GM19468 (cell line): Measurements from ENCODE around the gene ADPRH.
A peak's percentile ranks its signal among the peaks of the same experiment; 100 is the strongest.
"Not testable (repeated sequence)": the region's sequence is repeated elsewhere in the genome, so short reads cannot be mapped to it uniquely, and the experiment has no call there.

ENCODE experiments used
- ATAC-seq: cut with Tn5 transposase; IDR thresholded peaks from one replicate; pipeline ENCODE4 v1.9.1; 2021; ENCODE audit warnings: mild to moderate bottlenecking, moderate library complexity, moderate number of reproducible peaks; ENCODE audit not compliant: unreplicated experiment; ENCODE audit errors: extremely low read depth

ADPRH gene

GRCh38 chr3:119594929-119595328 lies 15.6 kb downstream of the ADPRH start:
- not testable (repeated sequence) for ATAC-seq

DNA sequence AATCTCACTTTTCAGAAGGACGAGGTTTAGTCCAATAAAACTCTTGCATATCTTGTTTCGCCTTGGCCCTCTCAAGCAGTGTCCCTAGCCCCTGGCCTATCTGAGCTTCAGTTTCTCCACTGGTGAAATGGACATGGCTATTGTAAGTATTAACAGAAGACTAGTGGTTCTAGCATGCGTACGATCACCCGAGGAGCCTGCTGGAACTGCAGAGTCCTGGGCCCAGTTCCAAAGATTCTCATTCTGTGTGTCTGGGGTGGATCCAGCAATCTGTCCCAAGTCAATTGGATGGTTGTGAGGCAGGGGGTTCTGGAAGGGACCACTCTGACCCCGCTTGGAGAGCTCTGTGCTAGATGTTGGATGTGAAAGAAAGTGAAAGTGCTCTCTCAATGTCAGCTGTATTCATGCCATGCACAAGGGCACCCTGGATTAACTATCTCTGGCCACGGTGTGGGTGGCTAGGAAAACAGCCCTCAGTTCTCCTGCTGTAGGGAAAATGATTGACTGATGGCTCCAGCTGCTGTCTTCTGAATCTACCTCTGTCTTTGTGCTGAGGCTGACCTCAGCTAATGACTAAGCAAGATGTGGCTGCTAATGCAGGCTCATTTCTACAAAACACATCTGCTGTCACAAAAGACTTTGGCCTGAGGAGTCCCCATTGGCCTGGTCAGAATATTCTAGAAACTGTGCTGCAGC lies 16.5 kb downstream of the ADPRH start:
- no peak for ATAC-seq

- ATAC-seq: no peak
Measured at GRCh38 chr3:119596398-119596797, 17.1 kb downstream of the ADPRH start.

DNA sequence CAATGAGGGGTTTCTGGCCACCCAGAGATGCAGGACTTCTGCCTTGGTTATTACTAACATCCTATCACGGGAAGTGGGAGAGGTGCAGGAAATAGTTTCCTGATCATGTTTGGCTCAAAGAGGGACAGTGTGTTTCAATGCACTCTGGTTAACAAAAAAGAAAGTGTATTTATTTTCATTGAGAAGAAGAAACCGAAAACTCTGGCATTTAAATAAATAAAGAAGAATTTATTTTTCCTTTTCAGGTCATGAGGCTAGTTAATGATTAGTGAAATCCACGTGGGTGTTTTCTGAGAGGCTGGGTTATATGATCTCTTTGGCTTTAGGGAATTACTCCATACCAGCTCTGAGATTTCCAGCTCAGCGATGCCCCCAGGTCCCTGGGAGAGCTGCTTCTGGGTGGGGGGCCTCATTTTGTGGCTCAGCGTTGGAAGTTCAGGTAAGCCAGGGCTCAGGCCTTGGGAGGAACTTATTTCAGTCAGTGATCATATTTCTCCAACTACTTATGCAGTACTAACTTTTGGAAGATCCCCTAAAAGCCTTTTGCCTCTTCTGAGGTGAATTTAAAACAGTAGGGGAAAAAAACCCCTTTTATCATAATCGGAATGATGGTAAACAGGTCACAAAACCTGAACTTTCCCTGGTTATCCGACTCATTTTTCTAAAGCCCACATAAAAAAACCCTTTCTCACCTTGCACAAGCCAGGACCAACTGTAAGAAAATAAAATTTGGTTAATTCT lies 18.4 kb downstream of the ADPRH start, which contains the start of gene PLA1A:
Gene PLA1A, plus strand, starts transcription at position 338 of the 741 bp plus-strand sequence. Its CDS starts 29 bp downstream, at position 367.
- no peak for ATAC-seq

- no peak for ATAC-seq
Measured at GRCh38 chr3:119598410-119599098, 19.3 kb downstream of the ADPRH start.

DNA sequence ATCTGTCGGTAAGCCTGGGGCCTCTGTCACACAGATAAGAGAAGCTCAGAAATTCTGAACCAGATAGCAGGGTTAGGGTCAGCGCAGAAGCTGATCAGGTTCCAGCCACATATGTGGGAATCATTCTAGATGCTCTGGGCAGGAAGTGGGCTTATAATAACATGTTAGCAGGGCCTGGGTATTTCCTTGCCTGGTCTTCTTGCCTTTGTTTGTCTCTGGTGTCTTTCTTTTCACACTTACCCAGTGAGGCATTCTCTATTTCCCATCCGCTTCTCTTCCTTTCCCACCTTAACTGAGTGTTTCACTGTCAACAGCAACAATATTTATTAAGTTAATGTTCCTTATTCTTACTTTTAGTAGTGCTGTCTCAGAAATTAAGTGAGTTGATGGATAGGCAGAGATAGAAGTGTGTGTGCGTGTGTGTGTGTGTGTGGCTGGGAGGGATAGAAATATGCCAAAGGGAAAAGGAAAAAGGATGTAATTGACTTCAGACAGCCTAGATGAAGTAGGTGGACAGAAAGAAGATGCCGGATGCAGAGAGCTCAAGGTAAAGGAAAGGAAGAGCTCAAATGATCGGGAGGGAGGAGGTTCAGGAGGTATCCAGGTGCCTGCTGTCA lies 20.4 kb downstream of the ADPRH start:
- ATAC-seq: no peak

DNA sequence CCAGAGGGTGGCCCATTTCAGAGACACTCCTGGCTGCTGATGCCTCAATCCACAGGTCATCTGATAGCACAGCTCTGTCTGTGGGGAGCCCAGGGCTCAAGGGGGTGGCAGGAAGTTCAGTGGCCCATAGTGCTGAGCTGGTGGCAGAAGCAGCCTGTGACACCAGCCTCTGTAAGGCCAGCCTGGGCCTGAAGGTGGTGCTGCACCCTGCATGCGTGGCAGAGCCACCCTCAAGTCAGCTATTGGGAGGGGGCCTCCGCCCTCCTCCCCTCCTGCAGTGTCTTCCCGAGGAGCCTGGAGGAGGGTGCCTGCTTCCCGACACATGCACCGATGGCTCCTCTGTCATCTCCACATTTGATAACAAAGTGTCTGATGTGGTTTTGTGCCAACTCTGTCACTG lies 21.4 kb downstream of the ADPRH start:
- ATAC-seq: peak; percentile 69

GRCh38 chr3:119601154-119601553 lies 21.9 kb downstream of the ADPRH start:
- no peak for ATAC-seq

- ATAC-seq: no peak
Measured at GRCh38 chr3:119602676-119603075, 23.4 kb downstream of the ADPRH start.

DNA sequence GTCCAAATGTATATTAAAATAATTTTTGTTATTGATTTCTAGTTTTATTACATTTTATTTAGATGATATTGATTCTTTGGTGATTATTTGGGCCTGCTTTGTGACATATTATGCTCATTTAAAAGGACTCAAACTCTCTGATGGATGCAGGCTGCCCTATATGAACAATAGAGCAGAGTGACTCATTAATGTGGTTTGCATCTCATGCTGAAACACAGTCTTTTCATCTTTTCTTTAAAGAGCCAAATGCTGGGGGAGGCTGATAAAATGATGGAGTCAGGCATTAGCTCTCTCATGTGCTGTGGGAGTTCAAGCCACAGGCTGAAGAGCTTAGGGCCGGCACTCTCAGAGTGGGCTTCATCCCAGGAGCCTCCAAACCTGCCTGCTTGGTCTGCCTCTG lies 25.6 kb downstream of the ADPRH start:
- ATAC-seq: no peak

DNA sequence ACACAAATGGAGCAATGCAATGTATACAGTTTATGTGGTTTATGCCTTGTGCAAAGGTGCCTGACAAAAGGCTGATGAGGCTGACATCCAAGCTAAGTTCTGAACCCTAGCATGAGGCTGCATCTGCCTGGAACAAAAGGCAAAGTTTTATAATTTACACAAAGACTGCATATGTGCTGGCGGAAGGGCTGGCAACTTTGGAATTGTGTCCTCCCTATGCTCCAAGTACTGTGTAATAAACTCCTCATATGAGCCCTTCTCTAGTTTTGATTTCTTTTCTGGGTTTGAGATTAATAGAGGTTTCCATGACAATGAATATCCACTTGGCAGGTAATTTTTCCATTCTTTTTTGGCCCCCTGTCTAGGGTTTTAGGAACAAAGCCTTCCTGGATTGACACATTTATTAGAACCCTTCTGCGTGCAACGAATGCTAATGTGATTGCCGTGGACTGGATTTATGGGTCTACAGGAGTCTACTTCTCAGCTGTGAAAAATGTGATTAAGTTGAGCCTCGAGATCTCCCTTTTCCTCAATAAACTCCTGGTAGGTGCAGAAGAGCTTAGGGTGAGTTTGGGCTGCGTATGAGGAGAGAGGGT lies 29.2 kb downstream of the ADPRH start:
- ATAC-seq: no peak

- no peak for ATAC-seq
Measured at GRCh38 chr3:119609301-119609700, 30.0 kb downstream of the ADPRH start.

DNA sequence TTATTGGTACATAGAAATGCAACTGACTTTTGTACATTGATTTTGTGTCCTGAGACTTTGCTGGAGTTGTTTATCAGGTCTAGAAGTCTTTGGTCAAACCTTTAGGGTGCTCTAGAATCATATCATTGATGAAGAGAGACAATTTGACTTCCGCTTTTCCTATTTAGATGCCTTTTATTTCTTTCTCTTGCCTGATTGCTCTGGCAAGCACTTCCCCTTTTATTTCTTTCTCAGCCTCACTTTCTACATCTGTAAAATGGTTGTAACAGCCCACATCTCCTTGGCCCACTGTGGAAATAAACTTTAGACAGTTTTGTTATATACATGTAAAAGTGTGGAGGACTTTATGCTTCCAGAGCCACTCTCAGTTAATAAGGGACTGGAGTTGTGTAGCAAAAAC lies 32.4 kb downstream of the ADPRH start:
- ATAC-seq: no peak

DNA sequence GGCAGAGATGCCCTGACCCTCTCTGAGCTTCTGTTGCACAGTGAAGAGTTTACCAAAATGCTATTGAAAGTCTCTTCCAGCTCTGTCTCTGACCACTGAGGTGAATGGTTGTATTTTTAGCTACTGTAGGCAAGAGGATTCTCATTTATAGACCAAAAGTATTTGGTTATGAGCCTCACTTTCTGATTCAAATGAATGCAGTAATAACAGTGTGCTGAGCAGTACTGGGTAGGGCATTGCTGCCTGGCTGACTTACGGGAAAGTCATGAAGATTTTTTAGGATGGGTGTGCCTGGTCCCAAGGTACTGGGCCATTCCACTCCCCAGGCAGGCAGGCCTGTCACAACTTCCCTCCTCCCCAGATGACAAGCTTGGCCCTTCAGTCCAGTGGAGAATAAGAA lies 33.9 kb downstream of the ADPRH start:
- ATAC-seq: no peak

DNA sequence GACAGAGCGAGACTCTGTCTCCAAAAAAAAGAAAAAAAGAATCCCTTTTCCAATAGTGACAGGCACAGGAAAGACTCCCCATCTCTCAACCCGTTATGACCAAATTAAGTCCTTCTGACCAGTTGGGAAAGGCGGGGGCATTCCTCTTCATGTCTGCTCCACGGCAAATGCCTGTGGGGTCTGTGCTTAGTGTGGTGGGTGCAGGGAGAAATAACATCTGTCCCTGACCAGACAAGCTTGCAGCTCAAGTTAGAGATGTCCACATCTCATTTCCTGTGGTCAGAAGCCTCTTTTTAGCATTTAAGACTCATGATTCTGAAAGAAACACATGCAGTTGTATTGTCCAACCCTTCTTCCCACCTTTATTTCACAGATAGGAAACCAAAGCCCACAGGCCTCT lies 34.6 kb downstream of the ADPRH start:
- no peak for ATAC-seq

- no peak for ATAC-seq
Measured at GRCh38 chr3:119616056-119616455, 36.8 kb downstream of the ADPRH start.

DNA sequence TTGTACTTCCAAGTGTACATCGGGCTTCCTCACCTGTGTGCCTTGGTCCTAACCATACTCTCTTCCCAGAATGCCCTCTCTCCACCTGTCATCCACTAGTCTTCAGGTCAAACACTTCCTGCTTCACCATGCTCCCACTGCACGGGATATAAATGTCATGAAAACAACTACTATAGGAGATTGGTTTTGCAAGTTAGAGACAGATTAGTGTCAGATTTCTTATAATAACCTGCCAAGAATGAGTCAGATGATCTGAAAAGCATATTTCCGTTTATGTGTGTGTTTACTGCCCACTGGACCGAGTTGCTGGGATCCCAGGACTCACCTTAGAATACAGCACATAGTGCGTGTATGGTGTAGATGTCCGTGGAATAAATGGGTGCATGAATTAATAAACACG lies 39.8 kb downstream of the ADPRH start:
- ATAC-seq: no peak

- ATAC-seq: no peak
Measured at GRCh38 chr3:119620899-119621298, 41.6 kb downstream of the ADPRH start.

DNA sequence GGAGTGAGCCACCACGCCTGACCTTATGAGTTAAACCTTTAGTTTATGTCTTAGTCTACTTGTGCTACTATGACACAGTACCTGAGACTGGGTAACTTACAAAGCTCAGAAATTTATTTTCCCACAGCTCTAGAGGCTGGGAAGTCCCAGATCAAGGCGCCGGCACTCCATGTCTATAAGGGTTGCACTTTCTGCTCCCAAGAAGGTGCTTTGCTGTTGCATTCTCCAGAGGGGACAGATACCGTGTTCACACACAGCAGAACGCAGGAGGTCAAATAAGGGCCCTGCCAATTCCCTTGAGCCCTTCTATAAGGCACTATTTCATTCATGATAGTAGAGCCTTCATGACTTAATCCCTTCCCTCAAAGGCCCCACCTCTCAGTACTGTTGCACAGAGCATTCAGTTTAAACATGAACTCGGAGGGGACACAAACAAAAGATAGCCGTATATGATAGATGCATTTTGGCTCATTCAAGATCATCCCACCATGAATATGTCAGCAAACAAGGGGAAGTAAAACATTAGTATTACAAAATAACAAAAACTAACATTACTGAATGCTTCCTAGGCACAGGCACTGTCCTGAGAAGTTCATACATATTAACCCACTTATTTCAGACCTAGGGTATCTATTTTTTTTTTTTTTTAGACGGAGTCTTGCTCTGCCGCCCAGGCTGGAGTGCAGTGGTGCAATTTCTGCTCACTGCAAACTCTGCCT lies 44.9 kb downstream of the ADPRH start:
- ATAC-seq: no peak
